DND-41 (cell line): Measurements from ENCODE around the gene KLHL10.

Experiments used
- CTCF ChIP-seq: IDR thresholded peaks from 2 replicates; pipeline ENCODE4 v1.5.1; 2012; ENCODE audit warnings: borderline replicate concordance, low read length, moderate library complexity, mild to moderate bottlenecking; ENCODE audit not compliant: poor library complexity, severe bottlenecking; ENCODE audit errors: extremely low read depth
- EZH2 ChIP-seq: IDR thresholded peaks from 3 replicates; pipeline ENCODE4 v1.6.1; 2012; ENCODE audit warnings: borderline replicate concordance, low read depth, mild to moderate bottlenecking, moderate library complexity, low read length, inconsistent platforms; ENCODE audit not compliant: severe bottlenecking

- no peak for TF ChIP-seq CTCF
- no peak for TF ChIP-seq EZH2
These were observed 12.3 kb upstream of the KLHL10 start for GRCh38 chr17:41825175-41825845.
